Testis (tissue), 2 donors: Measurements from ENCODE around the gene KLF17.

Source experiments
- CTCF ChIP-seq, 3 experiments: fragments of 450-650 bp in 2 of 3; fragments of 200-600 bp in 1 of 3; sonication (generic) in 1 of 3; IDR thresholded peaks; one replicate each; pipeline ENCODE4 v1.5.1; 2016 to 2019; ENCODE audit warnings: antibody characterized with exemption in 3 of 3, mild to moderate bottlenecking in 2 of 3, moderate library complexity in 1 of 3
- POLR2A ChIP-seq: fragments of 450-650 bp; IDR thresholded peaks from one replicate; pipeline ENCODE4 v1.6.1; 2017; ENCODE audit warnings: antibody characterized with exemption, mild to moderate bottlenecking, moderate library complexity

GRCh38 chr1:44147582-44147981 lies 29.0 kb downstream of the KLF17 start:
- TF ChIP-seq POLR2A (no peak), CTCF (IDR thresholded peaks at IDR 0.05) (no peak)
